Heart left ventricle (tissue), 16 donors: ENCODE measurements around the gene CALM1. TPM values are rescaled to one million over a fixed set of nuclear protein-coding genes. Genes with fewer than 3 reads are reported as not detected.
A peak's percentile ranks its signal among the peaks of the same experiment; 100 is the strongest.

Source experiments
- ATAC-seq, 4 donors: fragments of 200-7000 bp; cut with Tn5 transposase; one replicate each; pipeline ENCODE4 v1.9.1; 2020 to 2022; ENCODE audit warnings: moderate library complexity in 4 of 4, mild to moderate bottlenecking in 3 of 4, moderate number of reproducible peaks in 1 of 4
- DNase-seq, 5 donors: peaks; one replicate each; pipeline ENCODE4 v3.0.0-alpha.2; 2020
- H3K27ac ChIP-seq, 12 donors: fragments of 200-600 bp; sonication (generic) in 4 of 12; one replicate each; pipeline versions ENCODE4 v1.5.0 to v1.8.0; 2016 to 2022; ENCODE audit warnings: mild to moderate bottlenecking in 2 of 12
- H3K27me3 ChIP-seq, 9 donors: fragments of 200-600 bp; sonication (generic) in 2 of 9; one replicate each; pipeline versions ENCODE4 v1.5.1 to v1.8.0; 2016 to 2022; ENCODE audit warnings: mild to moderate bottlenecking in 3 of 9
- H3K36me3 ChIP-seq, 9 donors: fragments of 200-600 bp; sonication (generic) in 2 of 9; one replicate each; pipeline versions ENCODE4 v1.5.0 to v1.8.0; 2018 to 2022; ENCODE audit warnings: mild to moderate bottlenecking in 2 of 9
- H3K4me1 ChIP-seq, 12 donors: fragments of 200-600 bp; sonication (generic) in 4 of 12; one replicate each; pipeline versions ENCODE4 v1.5.0 to v1.8.0; 2016 to 2022; ENCODE audit warnings: mild to moderate bottlenecking in 3 of 12
- H3K4me3 ChIP-seq, 12 donors: fragments of 200-600 bp; sonication (generic) in 4 of 12; one replicate each; pipeline versions ENCODE4 v1.5.0 to v1.8.0; 2017 to 2022; ENCODE audit warnings: mild to moderate bottlenecking in 9 of 12, moderate library complexity in 4 of 12
- H3K9me3 ChIP-seq, 12 donors: fragments of 200-600 bp; sonication (generic) in 4 of 12; one replicate each; pipeline versions ENCODE4 v1.5.0 to v1.8.0; 2016 to 2022; ENCODE audit warnings: mild to moderate bottlenecking in 1 of 12
- POLR2A ChIP-seq, 2 donors: fragments of 450-650 bp; IDR thresholded peaks; one replicate each; pipeline ENCODE4 v1.6.1; 2017; ENCODE audit warnings: antibody characterized with exemption in 2 of 2, mild to moderate bottlenecking in 2 of 2, moderate library complexity in 2 of 2
- WGBS, 4 donors: extraction: QIAGEN DNeasy Blood & Tissue Kit in 2 of 4; methylation state at CpG; one replicate each; pipeline versions ENCODE4 v1.1.5 to v1.1.7; 2013 to 2018; 5-methylcytosine and 5-hydroxymethylcytosine counted together
- intact Hi-C, 10 donors: fragments of 100-400 bp; cut with DNase I; formaldehyde crosslinking; loops; one replicate each; pipeline versions ENCODE4 v1.11.1 to v1.14.2; 2022
- polyA plus RNA-seq, 2 donors: library from polyadenylated mRNA; stranded (reverse); fragments of 200-250 nt; gene quantifications; one replicate each; pipeline ENCODE4 v1.2.3, GENCODE V29; 2013
- total RNA-seq, 9 donors: library from RNA; depleted of rRNA in 2 of 9; stranded (reverse); fragments of >200 nt in 2 of 9; fragmentation: NEBNext Ultra II Directional in 3 of 9; extraction: Animal tissue kit (Norgen Biotek cat#: 25700) in 3 of 9; gene quantifications; one replicate each; pipeline versions ENCODE4 v1.1.0 to v1.2.4, GENCODE V29; 2016 to 2023
- TF ChIP-seq, protein P1 (sequence below), 12 donors: fragments of 200-600 bp; sonication (generic) in 4 of 12; IDR thresholded peaks; one replicate each; pipeline versions ENCODE4 v1.5.0 to v1.8.0; 2018 to 2022; ENCODE audit warnings: antibody characterized with exemption in 12 of 12, mild to moderate bottlenecking in 5 of 12
- donor health status: ischemic (EF 13 %, LVEDD 7.1; RV severe dilation, severe dysfunction).
- donor health status: healthy with polysubstance abuse.
- donor health status: DM: no; HTN: yes; CAD: no.
- donor health status: DM: no; HTN: no; CAD: no.
- donor health status: ischemic (EF 25% LVEDD 6.9; RV normal size, moderate dysfunction).
- donor health status: ischemic (EF 25% LVEDD 5.7; RV mildly dilated, moderate dysfunction).
- donor health status: healthy.
- donor health status: DM: yes; HTN: yes; CAD: no.
- donor health status: ischemic (EF 35%, LVEDD 5.7; RV mildly dilated, moderate dysfunction).
- donor health status: nonischemic (EF 11% LVEDD 7.7; RV severe dilation, severe dysfunction).
- donor health status: DM: yes; HTN: yes; CAD: no.
- donor health status: PGD.
- donor health status: ischemic (EF 29% LVEDD 5.4; RV normal size, mild dysfunction).
- donor health status: nonischemic (EF 23%, LVEDD 6.1; RV moderate dilation, normal function).

Gene CALM1
- total and polyA plus RNA-seq, 11 donors, result 307 to 784 (median 440) TPM

DNA sequence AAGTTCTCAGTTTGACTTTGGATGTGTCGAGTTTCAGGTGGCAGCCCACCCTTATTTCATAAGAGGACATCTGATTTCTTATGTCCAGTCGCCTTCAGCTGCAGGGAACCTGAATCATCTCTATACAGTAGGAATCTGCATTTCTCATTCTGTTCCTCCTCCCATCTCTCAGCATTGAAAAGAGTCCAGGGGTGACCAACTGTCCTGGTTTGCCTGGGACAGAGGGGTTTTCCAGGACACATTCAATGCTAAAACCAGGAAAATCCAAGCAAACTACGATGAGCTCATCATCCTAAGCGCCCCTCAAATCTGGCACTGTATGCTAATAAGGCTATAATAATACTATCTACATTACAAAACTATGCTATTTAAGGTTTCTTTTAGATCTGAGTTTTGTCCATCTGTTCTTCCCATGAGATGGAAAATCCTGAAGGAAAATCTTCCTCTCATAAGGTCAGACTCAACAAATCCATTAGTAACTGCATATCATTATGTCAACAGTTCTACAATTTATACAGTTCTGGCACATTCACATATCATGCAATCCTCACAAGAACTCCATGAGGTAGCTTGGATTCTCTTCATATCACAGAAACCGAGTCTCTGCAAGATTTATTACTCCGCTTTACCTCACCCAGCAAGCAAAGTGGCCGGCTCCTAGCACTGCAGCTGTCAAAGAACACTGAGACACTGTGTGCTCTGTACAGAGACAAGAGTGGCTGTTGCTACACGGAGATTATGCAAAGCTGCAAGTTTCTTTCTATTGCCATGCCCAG, 15.6 kb upstream of the CALM1 start:
- DNase-seq, result peak in 3 of 5 donors; percentile 23 to 65 (median 64)
- H3K4me1 ChIP-seq, result peaks cover 4 to 36% (median 27%) of the 10 kb centered on the region in 12 donors
- peak overlapping the region in 9 of 12 donors; percentile 55 to 80 (median 68) for H3K4me3 ChIP-seq
- peak overlapping the region; percentile 98 to 100 (median 99) for H3K27ac ChIP-seq
- H3K27me3 ChIP-seq, result no peaks in the 10 kb centered on the region
- peak in 3 of 4 donors; percentile 19 to 32 (median 25) for ATAC-seq
- intact Hi-C loops, result loop anchor here in 5 of 10 donors (5.0 kb wide), 4 partner anchors 49 to 376 kb away; partner anchors contain the start of gene NRDE2 (in 3 of the 5)
- WGBS, 4 donors, result 59 to 67% (median 62%) methylated on average over 8 of the region's 8 CpGs
- no peaks in the 10 kb centered on the region for H3K36me3 ChIP-seq
- TF ChIP-seq POLR2A (IDR thresholded peaks at IDR 0.05), result no peak
- TF ChIP-seq, protein P1, sequence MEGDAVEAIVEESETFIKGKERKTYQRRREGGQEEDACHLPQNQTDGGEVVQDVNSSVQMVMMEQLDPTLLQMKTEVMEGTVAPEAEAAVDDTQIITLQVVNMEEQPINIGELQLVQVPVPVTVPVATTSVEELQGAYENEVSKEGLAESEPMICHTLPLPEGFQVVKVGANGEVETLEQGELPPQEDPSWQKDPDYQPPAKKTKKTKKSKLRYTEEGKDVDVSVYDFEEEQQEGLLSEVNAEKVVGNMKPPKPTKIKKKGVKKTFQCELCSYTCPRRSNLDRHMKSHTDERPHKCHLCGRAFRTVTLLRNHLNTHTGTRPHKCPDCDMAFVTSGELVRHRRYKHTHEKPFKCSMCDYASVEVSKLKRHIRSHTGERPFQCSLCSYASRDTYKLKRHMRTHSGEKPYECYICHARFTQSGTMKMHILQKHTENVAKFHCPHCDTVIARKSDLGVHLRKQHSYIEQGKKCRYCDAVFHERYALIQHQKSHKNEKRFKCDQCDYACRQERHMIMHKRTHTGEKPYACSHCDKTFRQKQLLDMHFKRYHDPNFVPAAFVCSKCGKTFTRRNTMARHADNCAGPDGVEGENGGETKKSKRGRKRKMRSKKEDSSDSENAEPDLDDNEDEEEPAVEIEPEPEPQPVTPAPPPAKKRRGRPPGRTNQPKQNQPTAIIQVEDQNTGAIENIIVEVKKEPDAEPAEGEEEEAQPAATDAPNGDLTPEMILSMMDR (IDR thresholded peaks at IDR 0.05), result no peak
- no peaks in the 10 kb centered on the region for H3K9me3 ChIP-seq

DNA sequence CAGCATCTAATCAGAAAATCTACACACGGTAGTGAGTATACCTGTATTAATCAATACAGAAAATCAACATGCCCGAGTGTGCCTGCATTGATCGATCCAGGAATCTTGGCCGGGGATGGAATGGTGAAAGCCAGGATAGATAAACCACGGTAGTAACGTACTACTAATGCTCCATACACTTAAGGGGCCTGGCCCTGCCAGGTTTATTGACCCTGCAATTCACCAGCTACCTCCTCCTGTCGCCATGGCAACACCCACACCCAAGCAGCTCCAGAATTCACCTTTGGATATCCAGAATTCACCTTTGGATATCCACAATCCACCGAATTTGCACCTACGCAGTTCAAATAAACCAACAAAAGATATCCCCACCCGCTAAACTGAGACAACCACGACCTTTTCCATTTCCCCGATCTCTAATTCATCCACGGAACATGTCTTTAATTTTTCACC, 14.8 kb upstream of the CALM1 start:
- DNase-seq, result peak in 4 of 5 donors; percentile 37 to 63 (median 47)

DNA sequence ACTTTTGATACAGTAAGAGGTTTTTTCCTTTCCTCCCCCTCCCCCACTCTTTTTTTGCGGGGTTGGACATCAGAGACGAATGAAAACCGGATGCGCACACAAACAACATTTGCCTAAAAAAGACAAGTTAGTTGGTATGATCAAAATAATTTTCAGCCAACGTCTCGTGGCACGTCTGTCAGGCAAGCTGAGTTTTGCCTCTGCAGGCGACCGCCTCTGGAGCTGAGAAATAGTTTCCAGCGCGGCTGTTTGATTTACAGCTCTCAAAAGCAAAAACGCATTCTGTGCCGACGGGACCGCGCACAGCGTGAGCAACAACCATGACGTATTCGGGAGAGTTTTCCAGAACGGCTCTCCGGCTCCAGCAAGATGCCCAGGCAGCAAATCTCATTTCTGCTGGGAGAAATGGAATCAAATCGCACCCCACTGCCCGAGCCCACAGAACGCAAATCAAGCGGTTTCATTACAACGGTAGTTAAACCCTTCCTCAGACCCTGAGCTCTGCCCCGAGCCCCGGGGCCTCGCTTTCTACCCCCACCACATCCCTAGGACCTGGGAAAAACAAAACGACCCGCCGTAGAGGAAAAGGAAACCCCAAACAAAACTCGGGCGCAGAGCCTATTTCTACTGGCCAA, 14.2 kb upstream of the CALM1 start:
- no peaks in the 10 kb centered on the region for H3K36me3 ChIP-seq
- peak; percentile 74 to 81 (median 75) for DNase-seq
- H3K27me3 ChIP-seq, result no peaks in the 10 kb centered on the region
- intact Hi-C loops, result loop anchor here in 9 of 10 donors (1.0 to 5.0 kb wide), 12 partner anchors 14 to 376 kb away; partner anchors contain the start of genes CALM1 (in 6 of the 9) and NRDE2 (in 4 of the 9)
- WGBS, 4 donors, result 0 to 1% (median 1%) methylated on average over 34 of the region's 34 CpGs
- peak overlapping the region; percentile 47 to 80 (median 66) for H3K4me3 ChIP-seq
- peaks cover 4 to 38% (median 27%) of the 10 kb centered on the region in 12 donors for H3K4me1 ChIP-seq
- no peaks in the 10 kb centered on the region for H3K9me3 ChIP-seq
- ATAC-seq, result peak; percentile 6 to 48 (median 42)
- no peak for TF ChIP-seq POLR2A (IDR thresholded peaks at IDR 0.05)
- TF ChIP-seq, protein P1 (IDR thresholded peaks at IDR 0.05), result no peak
- peak overlapping the region; percentile 98 to 100 (median 99) for H3K27ac ChIP-seq

More for the DNA sequence above, 14.8 kb upstream of the CALM1 start:
- TF ChIP-seq, protein P1 (IDR thresholded peaks at IDR 0.05), result no peak
- no peak for TF ChIP-seq POLR2A (IDR thresholded peaks at IDR 0.05)
- ATAC-seq, result no peak
- H3K4me3 ChIP-seq, result peak overlapping the region; percentile 47 to 80 (median 66)
- H3K27me3 ChIP-seq, result no peaks in the 10 kb centered on the region
- intact Hi-C loops, result loop anchor here in 8 of 10 donors (1.0 to 5.0 kb wide), 8 partner anchors 15 to 377 kb away; partner anchors contain the start of genes CALM1 (in 3 of the 8) and NRDE2 (in 3 of the 8)
- no peaks in the 10 kb centered on the region for H3K36me3 ChIP-seq
- H3K9me3 ChIP-seq, result no peaks in the 10 kb centered on the region
- H3K27ac ChIP-seq, result peak overlapping the region; percentile 98 to 100 (median 99)
- WGBS, 4 donors, result 31 to 41% (median 34%) methylated on average over 13 of the region's 13 CpGs
- H3K4me1 ChIP-seq, result peaks cover 4 to 36% (median 27%) of the 10 kb centered on the region in 12 donors
